Measurements from ENCODE around the gene CLMP. TPM values are rescaled to one million over a fixed set of nuclear protein-coding genes. Genes with fewer than 3 reads are reported as not detected.

Gene CLMP
- total RNA-seq, 3 donors from 2014 or later (not counting 1 experiment from before 2014, with no cell fraction given), result 0.07 to 0.45 TPM; not detected in 1

- Histone ChIP-seq H3K27ac (ENCODE audit: low read length) (no peak overlapping the region), H3K27me3 (ENCODE audit: control insufficient read depth, insufficient read depth, low read length) (no peaks in the 10 kb centered on the region), H3K4me3 (ENCODE audit: low read length) (no peak overlapping the region), H3K4me1 (ENCODE audit: control insufficient read depth, insufficient read depth, low read length) (no peaks in the 10 kb centered on the region), H3K9me3 (ENCODE audit: control insufficient read depth, insufficient read depth, low read length) (no peaks in the 10 kb centered on the region), H3K36me3 (ENCODE audit: control insufficient read depth, insufficient read depth, low read length) (no peaks in the 10 kb centered on the region)
- no peak for ATAC-seq
- DNase-seq, result no peak
- no peaks in the 10 kb centered on the region for H3K9me3 Mint-ChIP-seq
- intact Hi-C loops (cut with micrococcal nuclease), result no loop called here
- no peak overlapping the region for H3K4me3 Mint-ChIP-seq
- H3K27ac Mint-ChIP-seq, result no peak overlapping the region
- H3K36me3 Mint-ChIP-seq, result no peaks in the 10 kb centered on the region
- no peaks in the 10 kb centered on the region for H3K27me3 Mint-ChIP-seq (ENCODE audit: low read depth in 2 of 2)
- no peak for TF ChIP-seq CTCF (IDR thresholded peaks at IDR 0.05)
- WGBS (ENCODE audit: insufficient coverage), result 100% methylated on average over 3 of the region's 3 CpGs
- H3K4me1 Mint-ChIP-seq, result peaks cover 0 to 7% of the 10 kb centered on the region in 2 donors
These were observed 90.4 kb downstream of the CLMP start for GRCh38 chr11:123104697-123105096.

GRCh38 chr11:123103326-123103980, 91.6 kb downstream of the CLMP start:
- H3K4me3 Mint-ChIP-seq, result no peak overlapping the region

GRCh38 chr11:123100379-123101085, 94.5 kb downstream of the CLMP start:
- DNase-seq (peak in 1 of 2 donors; percentile 31), ATAC-seq (no peak)
- no peak for TF ChIP-seq CTCF (IDR thresholded peaks at IDR 0.05)
- Histone ChIP-seq H3K27me3 (ENCODE audit: control insufficient read depth, insufficient read depth, low read length) (no peaks in the 10 kb centered on the region), H3K9me3 (ENCODE audit: control insufficient read depth, insufficient read depth, low read length) (no peaks in the 10 kb centered on the region), H3K27ac (ENCODE audit: low read length) (no peak overlapping the region), H3K36me3 (ENCODE audit: control insufficient read depth, insufficient read depth, low read length) (no peaks in the 10 kb centered on the region), H3K4me1 (ENCODE audit: control insufficient read depth, insufficient read depth, low read length) (no peaks in the 10 kb centered on the region), H3K4me3 (ENCODE audit: low read length) (no peak overlapping the region)
- intact Hi-C loops (cut with micrococcal nuclease), result no loop called here
- no peaks in the 10 kb centered on the region for H3K36me3 Mint-ChIP-seq
- H3K27me3 Mint-ChIP-seq (ENCODE audit: low read depth in 2 of 2), result no peaks in the 10 kb centered on the region
- no peak overlapping the region for H3K4me3 Mint-ChIP-seq
- H3K9me3 Mint-ChIP-seq, result no peaks in the 10 kb centered on the region
- no peak overlapping the region for H3K27ac Mint-ChIP-seq
- WGBS (ENCODE audit: insufficient coverage), result 72% methylated on average over 5 of the region's 7 CpGs
- peaks cover 0 to 7% of the 10 kb centered on the region in 2 donors for H3K4me1 Mint-ChIP-seq

More at GRCh38 chr11:123103326-123103980, 91.6 kb downstream of the CLMP start:
- Histone ChIP-seq H3K27ac (ENCODE audit: low read length) (no peak overlapping the region), H3K9me3 (ENCODE audit: control insufficient read depth, insufficient read depth, low read length) (no peaks in the 10 kb centered on the region), H3K4me1 (ENCODE audit: control insufficient read depth, insufficient read depth, low read length) (no peaks in the 10 kb centered on the region), H3K4me3 (ENCODE audit: low read length) (no peak overlapping the region), H3K36me3 (ENCODE audit: control insufficient read depth, insufficient read depth, low read length) (no peaks in the 10 kb centered on the region), H3K27me3 (ENCODE audit: control insufficient read depth, insufficient read depth, low read length) (no peaks in the 10 kb centered on the region)
- H3K4me1 Mint-ChIP-seq, result peaks cover 0 to 7% of the 10 kb centered on the region in 2 donors
- intact Hi-C loops (cut with micrococcal nuclease), result loop anchor here (1.0 kb wide), 1 partner anchor 144 kb away; no protein-coding TSS in a partner anchor
- H3K27me3 Mint-ChIP-seq (ENCODE audit: low read depth in 2 of 2), result no peaks in the 10 kb centered on the region
- H3K9me3 Mint-ChIP-seq, result no peaks in the 10 kb centered on the region
- 69% methylated on average over 8 of the region's 8 CpGs for WGBS (ENCODE audit: insufficient coverage)
- peak; percentile 57 for TF ChIP-seq CTCF (IDR thresholded peaks at IDR 0.05)
- DNase-seq (peak in 1 of 2 donors; percentile 71), ATAC-seq (peak; percentile 37 to 66 (median 62))
- no peaks in the 10 kb centered on the region for H3K36me3 Mint-ChIP-seq
- peak overlapping the region in 1 of 2 donors; percentile 18 for H3K27ac Mint-ChIP-seq

Measured in natural killer cell (primary cell).